Caco-2 (cell line): Measurements from ENCODE around the gene DEPDC1B. TPM values are rescaled to one million over a fixed set of nuclear protein-coding genes. Genes with fewer than 3 reads are reported as not detected.

Experiments used
- BruUV-seq: library from RNA; stranded (reverse); fragments of 400-500 nt; replicated peaks from 2 replicates; lab custom pipeline; 2021; lab: Mats Ljungman, UMichigan
- CTCF ChIA-PET: fragments of 300-600 bp; sonication (Branson Sonifier 250); formaldehyde crosslinking; loops from one replicate; lab custom pipeline; 2022; ENCODE audit warnings: antibody characterized with exemption; lab: Charles Lee
- POLR2A ChIA-PET: fragments of 300-600 bp; sonication (Branson Sonifier 250); formaldehyde crosslinking; loops from one replicate; lab custom pipeline; 2022; ENCODE audit warnings: antibody characterized with exemption; lab: Charles Lee
- DNase-seq, 2 experiments: peaks; one replicate each; pipeline versions ENCODE4 v3.0.0 to v3.0.0-alpha.2; 2020 to 2022
- H3K27me3 ChIP-seq: replicated peaks from 2 replicates; pipeline ENCODE4 v1.6.0; 2011; ENCODE audit warnings: low read length; ENCODE audit not compliant: control insufficient read depth, insufficient read depth
- H3K36me3 ChIP-seq: 2 replicates; pipeline ENCODE4 v1.5.1; 2011; ENCODE audit warnings: low read length; ENCODE audit not compliant: control insufficient read depth, insufficient read depth
- H3K4me1 ChIP-seq: fragments of 250-450 bp; sonication (Bioruptor Pico); 2 replicates; pipeline ENCODE4 v1.5.1; 2020; ENCODE audit warnings: mild to moderate bottlenecking
- H3K4me3 ChIP-seq: 2 replicates; pipeline ENCODE4 v1.5.1; 2011; ENCODE audit warnings: low read depth, mild to moderate bottlenecking, control low read depth, low read length
- H3K9me3 ChIP-seq: fragments of 250-450 bp; sonication (Bioruptor Pico); 2 replicates; pipeline ENCODE4 v1.5.1; 2020; ENCODE audit warnings: mild to moderate bottlenecking, moderate library complexity
- H3K27ac Mint-ChIP-seq: one replicate; pipeline ENCODE4 v1.8.0; 2022; ENCODE audit warnings: mixed read lengths; ENCODE audit not compliant: unreplicated experiment
- H3K27me3 Mint-ChIP-seq: one replicate; pipeline ENCODE4 v1.8.0; 2022; ENCODE audit warnings: mixed read lengths; ENCODE audit not compliant: insufficient read depth, unreplicated experiment
- H3K36me3 Mint-ChIP-seq: one replicate; pipeline ENCODE4 v1.8.0; 2022; ENCODE audit warnings: mild to moderate bottlenecking, mixed read lengths; ENCODE audit not compliant: insufficient read depth, unreplicated experiment
- H3K4me1 Mint-ChIP-seq: one replicate; pipeline ENCODE4 v1.8.0; 2022; ENCODE audit warnings: low read depth, mixed read lengths; ENCODE audit not compliant: unreplicated experiment
- H3K4me3 Mint-ChIP-seq: one replicate; pipeline ENCODE4 v1.8.0; 2022; ENCODE audit warnings: mild to moderate bottlenecking, moderate library complexity, mixed read lengths; ENCODE audit not compliant: unreplicated experiment
- H3K9me3 Mint-ChIP-seq: one replicate; pipeline ENCODE4 v1.8.0; 2022; ENCODE audit warnings: mixed read lengths; ENCODE audit not compliant: unreplicated experiment
- CTCF ChIP-seq, 2 experiments: fragments of 200-600 bp in 1 of 2; IDR thresholded peaks; 1 replicate in 1 of 2; 2 replicates in 1 of 2; pipeline versions ENCODE4 v1.5.1 to v1.8.0; 2011 to 2022; ENCODE audit warnings: antibody characterized with exemption in 1 of 2, control low read depth in 1 of 2, inconsistent platforms in 1 of 2, low read depth in 1 of 2, low read length in 1 of 2, mild to moderate bottlenecking in 1 of 2, moderate library complexity in 1 of 2; ENCODE audit not compliant: insufficient read depth in 1 of 2, severe bottlenecking in 1 of 2, unreplicated experiment in 1 of 2
- intact Hi-C: fragments of 100-400 bp; cut with micrococcal nuclease; formaldehyde crosslinking; loops from one replicate; pipeline ENCODE4 v1.10.0; 2022; ENCODE audit not compliant: unreplicated experiment
- total RNA-seq: library from RNA; stranded (reverse); gene quantifications from 2 replicates; pipeline ENCODE4 v1.2.3, GENCODE V29; 2022

DEPDC1B gene
- total RNA-seq, 1 experiment from 2014 or later = 44.9 TPM

DNA sequence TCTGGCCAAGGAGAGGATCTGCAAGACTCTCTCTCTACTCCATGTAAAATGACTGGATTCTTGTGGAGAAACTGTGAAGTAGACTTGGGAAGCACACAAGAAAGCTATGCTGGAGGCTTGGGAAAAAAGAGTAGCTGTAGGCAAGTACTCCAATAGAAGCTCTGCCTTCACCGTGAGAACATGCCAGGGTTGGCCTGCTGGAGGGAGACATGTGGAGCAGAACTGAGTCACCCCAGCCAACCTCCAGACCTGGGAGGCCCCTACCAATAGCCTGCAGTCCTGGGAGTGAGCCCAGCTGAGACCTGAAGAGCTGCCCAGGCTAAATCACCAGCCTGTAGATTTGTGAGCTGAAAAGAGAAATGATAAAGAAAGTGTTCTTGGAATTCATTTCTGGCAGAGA, 66.6 kb downstream of the DEPDC1B start:
- H3K4me1 Mint-ChIP-seq = no peaks in the 10 kb centered on the region
- ChIA-PET CTCF (no interaction called here), POLR2A (no interaction called here)
- no peak for DNase-seq
- H3K27ac Mint-ChIP-seq = no peak overlapping the region
- H3K4me3 Mint-ChIP-seq = no peak overlapping the region
- intact Hi-C loops = no loop called here
- TF ChIP-seq CTCF (IDR thresholded peaks at IDR 0.05; ENCODE audit: insufficient read depth in 1 of 2, low read depth in 1 of 2, low read length in 1 of 2, severe bottlenecking in 1 of 2, unreplicated experiment in 1 of 2) = no peak
- H3K36me3 Mint-ChIP-seq = peaks cover 36% of the 10 kb centered on the region
- H3K9me3 Mint-ChIP-seq = no peaks in the 10 kb centered on the region
- no TSS peak for BruUV-seq
- H3K4me3 ChIP-seq = no peak overlapping the region
- H3K27me3 Mint-ChIP-seq = no peaks in the 10 kb centered on the region
- no peaks in the 10 kb centered on the region for H3K27me3 ChIP-seq
- peaks cover 1% of the 10 kb centered on the region; the same call in 1 of the 2 replicates for H3K36me3 ChIP-seq
- no peaks in the 10 kb centered on the region for H3K4me1 ChIP-seq
- H3K9me3 ChIP-seq = no peaks in the 10 kb centered on the region

DNA sequence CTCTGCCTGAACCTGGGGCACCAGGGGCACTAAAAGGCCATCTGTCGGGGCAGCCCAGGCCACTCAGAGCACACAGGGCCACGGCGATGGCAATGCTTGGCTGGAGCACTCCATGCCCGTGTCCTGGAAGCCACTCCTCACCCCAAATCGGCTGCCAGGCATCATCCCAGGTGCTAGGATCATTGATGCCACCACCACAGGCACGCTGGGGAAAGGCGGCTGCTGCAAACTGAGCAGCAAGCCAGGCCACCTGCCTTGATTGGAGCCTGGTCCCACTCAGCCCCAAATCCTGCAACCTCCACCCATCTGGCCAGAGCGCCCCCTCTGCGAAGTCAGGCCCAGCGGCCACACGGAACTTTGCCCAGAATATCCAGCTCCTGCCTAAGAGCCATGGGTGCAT, 67.8 kb downstream of the DEPDC1B start:
- POLR2A ChIA-PET = no interaction called here
- H3K4me1 ChIP-seq = no peaks in the 10 kb centered on the region
- no peak for DNase-seq
- BruUV-seq = no TSS peak
- no peak overlapping the region for H3K4me3 ChIP-seq
- CTCF ChIA-PET = no interaction called here
- no peaks in the 10 kb centered on the region for H3K27me3 ChIP-seq
- Mint-ChIP-seq H3K27me3 (no peaks in the 10 kb centered on the region), H3K27ac (no peak overlapping the region), H3K4me1 (no peaks in the 10 kb centered on the region), H3K36me3 (peaks cover 27% of the 10 kb centered on the region), H3K9me3 (no peaks in the 10 kb centered on the region), H3K4me3 (no peak overlapping the region)
- no peaks in the 10 kb centered on the region for H3K9me3 ChIP-seq
- H3K36me3 ChIP-seq = peaks cover 1% of the 10 kb centered on the region; the same call in 1 of the 2 replicates
- intact Hi-C loops = no loop called here
- no peak for TF ChIP-seq CTCF (IDR thresholded peaks at IDR 0.05; ENCODE audit: insufficient read depth in 1 of 2, low read depth in 1 of 2, low read length in 1 of 2, severe bottlenecking in 1 of 2, unreplicated experiment in 1 of 2)

GRCh38 chr5:60630836-60631235, 69.1 kb downstream of the DEPDC1B start:
- Mint-ChIP-seq H3K27me3 (no peaks in the 10 kb centered on the region), H3K36me3 (peaks cover 26% of the 10 kb centered on the region)
- POLR2A ChIA-PET = no interaction called here

More at GRCh38 chr5:60630836-60631235, 69.1 kb downstream of the DEPDC1B start:
- H3K27ac Mint-ChIP-seq = no peak overlapping the region
- no peak for TF ChIP-seq CTCF (IDR thresholded peaks at IDR 0.05; ENCODE audit: insufficient read depth in 1 of 2, low read depth in 1 of 2, low read length in 1 of 2, severe bottlenecking in 1 of 2, unreplicated experiment in 1 of 2)
- no TSS peak for BruUV-seq
- DNase-seq = no peak
- Histone ChIP-seq H3K36me3 (peaks cover 1% of the 10 kb centered on the region; the same call in 1 of the 2 replicates), H3K4me1 (no peaks in the 10 kb centered on the region), H3K9me3 (no peaks in the 10 kb centered on the region), H3K4me3 (no peak overlapping the region), H3K27me3 (no peaks in the 10 kb centered on the region)
- CTCF ChIA-PET = no interaction called here
- no peak overlapping the region for H3K4me3 Mint-ChIP-seq
- no peaks in the 10 kb centered on the region for H3K9me3 Mint-ChIP-seq
- intact Hi-C loops = no loop called here
- no peaks in the 10 kb centered on the region for H3K4me1 Mint-ChIP-seq
